HCT116 (cell line): Measurements from ENCODE around the gene NUMA1. TPM values are rescaled to one million over a fixed set of nuclear protein-coding genes. Genes with fewer than 3 reads are reported as not detected.

Source experiments
- ATAC-seq: fragments of 200-7000 bp; cut with Tn5 transposase; 2 replicates; pipeline ENCODE4 v1.9.1; 2020; ENCODE audit warnings: mild to moderate bottlenecking, moderate library complexity
- BruUV-seq: library from RNA; stranded (reverse); fragments of 400-500 nt; replicated peaks from 2 replicates; lab custom pipeline; 2021; lab: Mats Ljungman, UMichigan
- CTCF ChIA-PET: fragments of 300-600 bp; sonication (Branson Sonifier 250); formaldehyde crosslinking; loops from one replicate; lab custom pipeline; 2021; ENCODE audit warnings: antibody characterized with exemption; lab: Charles Lee
- POLR2A ChIA-PET: fragments of 300-600, 350-600 bp; sonication (Branson Sonifier 250); formaldehyde crosslinking; loops from one replicate; lab custom pipeline; 2021; ENCODE audit warnings: antibody characterized with exemption; lab: Charles Lee
- RAD21 ChIA-PET, 2 experiments: fragments of 300-600 bp; sonication (Branson Sonifier 250); formaldehyde crosslinking; loops; one replicate each; lab custom pipeline; 2023; ENCODE audit warnings: low total read pairs in 2 of 2; ENCODE audit not compliant: uncharacterized antibody in 2 of 2, unreplicated experiment in 2 of 2, low non-redundant PET in 1 of 2; lab: Charles Lee
- DNase-seq: peaks from one replicate; pipeline ENCODE4 v3.0.0-alpha.2; 2010; ENCODE audit warnings: low read depth, low spot score
- H2AFZ ChIP-seq: fragments of 200-600 bp; shearing (Covaris generic), sonication (generic); 2 replicates; pipeline ENCODE4 v1.6.1; 2017; ENCODE audit warnings: low read depth, mixed run types, mixed read lengths, antibody characterized with exemption, low read length; ENCODE audit not compliant: poor library complexity, severe bottlenecking
- H3K27ac ChIP-seq: 2 replicates; pipeline ENCODE4 v1.5.1; 2012; ENCODE audit warnings: low read depth, low read length
- H3K27me3 ChIP-seq: fragments of 200-600 bp; sonication (generic); 2 replicates; pipeline ENCODE4 v1.6.1; 2016; ENCODE audit warnings: mixed run types, low read length, mixed read lengths; ENCODE audit not compliant: insufficient read depth
- H3K36me3 ChIP-seq, 2 experiments: fragments of 200-500 bp in 1 of 2; fragments of 200-600 bp in 1 of 2; sonication (Bioruptor generic) in 1 of 2; sonication (generic) in 1 of 2; 2 replicates each; pipeline versions ENCODE4 v1.5.1 to v1.6.1; 2014 to 2016; ENCODE audit warnings: low read length in 2 of 2, inconsistent platforms in 1 of 2, mixed read lengths in 1 of 2, mixed run types in 1 of 2; ENCODE audit not compliant: insufficient read depth in 2 of 2, control insufficient read depth in 1 of 2
- H3K4me1 ChIP-seq, 2 experiments: fragments of 200-600 bp in 1 of 2; sonication (generic) in 1 of 2; 2 replicates each; pipeline versions ENCODE4 v1.5.1 to v1.6.1; 2012 to 2017; ENCODE audit warnings: low read length in 2 of 2, inconsistent platforms in 1 of 2, mild to moderate bottlenecking in 1 of 2, mixed read lengths in 1 of 2, mixed run types in 1 of 2, moderate library complexity in 1 of 2; ENCODE audit not compliant: insufficient read depth in 2 of 2, control insufficient read depth in 1 of 2
- H3K4me2 ChIP-seq: fragments of 200-600 bp; sonication (generic); 2 replicates; pipeline ENCODE4 v1.6.1; 2017; ENCODE audit warnings: mixed run types, low read length, mixed read lengths
- H3K4me3 ChIP-seq, 2 experiments: fragments of 200-600 bp in 1 of 2; sonication (generic) in 1 of 2; replicated peaks in 1 of 2; 2 replicates each; pipeline ENCODE4 v1.5.1; 2011 to 2016; ENCODE audit warnings: low read length in 2 of 2, control low read depth in 1 of 2, low read depth in 1 of 2, mild to moderate bottlenecking in 1 of 2, mixed read lengths in 1 of 2, mixed run types in 1 of 2
- H3K79me2 ChIP-seq: fragments of 200-600 bp; sonication (generic); 2 replicates; pipeline ENCODE4 v1.6.1; 2017; ENCODE audit warnings: mild to moderate bottlenecking, mixed run types, low read length, moderate library complexity, mixed read lengths; ENCODE audit not compliant: insufficient read depth
- H3K9ac ChIP-seq: fragments of 200-600 bp; sonication (generic); 2 replicates; pipeline ENCODE4 v1.6.1; 2016; ENCODE audit warnings: low read length, mixed read lengths
- H3K9me2 ChIP-seq: fragments of 200-600 bp; sonication (generic), shearing (Covaris generic); 2 replicates; pipeline ENCODE4 v1.6.1; 2017; ENCODE audit warnings: mixed run types, mild to moderate bottlenecking, moderate library complexity; ENCODE audit not compliant: insufficient read depth
- H3K9me3 ChIP-seq, 2 experiments: fragments of 200-500 bp in 1 of 2; fragments of 200-600 bp in 1 of 2; sonication (Bioruptor generic) in 1 of 2; sonication (generic) in 1 of 2; 2 replicates each; pipeline ENCODE4 v1.6.1; 2014 to 2017; ENCODE audit warnings: low read length in 2 of 2, mixed read lengths in 2 of 2, inconsistent platforms in 1 of 2, low read depth in 1 of 2, mild to moderate bottlenecking in 1 of 2, mixed run types in 1 of 2, moderate library complexity in 1 of 2; ENCODE audit not compliant: control insufficient read depth in 1 of 2, insufficient read depth in 1 of 2
- H4K20me1 ChIP-seq: fragments of 200-600 bp; sonication (generic), shearing (Covaris generic); 2 replicates; pipeline ENCODE4 v1.6.1; 2017; ENCODE audit warnings: mixed run types, mild to moderate bottlenecking, moderate library complexity; ENCODE audit not compliant: insufficient read depth
- CBX3 ChIP-seq: IDR thresholded peaks from 2 replicates; pipeline ENCODE4 v1.6.1; 2012; ENCODE audit warnings: low read depth
- EGR1 ChIP-seq: IDR thresholded peaks from 2 replicates; pipeline ENCODE4 v1.6.1; 2012; ENCODE audit warnings: low read depth
- EZH2 ChIP-seq: fragments of 200-600 bp; sonication (generic); IDR thresholded peaks from 2 replicates; pipeline ENCODE4 v1.6.1; 2017; ENCODE audit warnings: antibody characterized with exemption, mixed run types
- JUND ChIP-seq: IDR thresholded peaks from 2 replicates; pipeline ENCODE4 v1.6.1; 2012
- POLR2AphosphoS5 ChIP-seq: IDR thresholded peaks from 2 replicates; pipeline ENCODE4 v1.6.1; 2011; ENCODE audit warnings: mild to moderate bottlenecking, low read depth, low read length, moderate library complexity
- RAD21 ChIP-seq: IDR thresholded peaks from 2 replicates; pipeline ENCODE4 v1.6.1; 2012; ENCODE audit warnings: low read depth, mild to moderate bottlenecking
- ZFX ChIP-seq: fragments of 450-650 bp; IDR thresholded peaks from 2 replicates; pipeline ENCODE4 v1.6.1; 2017
- intact Hi-C: fragments of 100-400 bp; cut with micrococcal nuclease; formaldehyde crosslinking; loops from 2 replicates; pipeline ENCODE4 v1.10.0; 2022
- total RNA-seq: library from RNA; stranded (reverse); gene quantifications from one replicate; pipeline ENCODE4 v1.2.1, GENCODE V29; 2021; ENCODE audit not compliant: unreplicated experiment

The NUMA1 gene
- total RNA-seq, 1 experiment from 2014 or later: 133 TPM

DNA sequence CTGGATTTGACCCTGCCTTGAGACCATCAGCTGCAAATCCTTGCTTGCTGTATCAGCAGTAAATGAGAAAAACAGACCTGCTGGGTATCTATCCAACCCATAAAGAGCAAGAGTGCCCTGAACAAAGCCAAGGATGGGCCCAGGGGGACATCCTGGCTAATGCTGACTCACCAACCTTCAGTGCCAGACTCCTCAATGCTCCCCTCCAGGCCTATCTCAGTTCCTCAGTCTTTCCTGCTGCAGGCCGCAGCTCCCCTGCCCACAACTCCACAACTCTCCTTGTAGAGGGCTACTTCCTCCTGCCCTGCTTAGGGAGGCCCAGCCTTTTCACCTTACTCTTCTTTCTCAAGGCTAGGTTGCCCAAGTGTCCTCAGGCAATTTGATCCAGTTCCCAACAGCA is 20.1 kb upstream of the NUMA1 start:
- POLR2A ChIA-PET: interaction anchor here (1.4 kb wide), 1 partner anchor 12 kb away, joined by 3 read pairs; the partner anchor contains the start of gene ANAPC15
- Histone ChIP-seq H3K9ac (no peak overlapping the region), H3K4me1 (peaks cover 11 to 18% of the 10 kb centered on the region in 2 experiments; a peak in 3 of 4 replicates), H3K27me3 (no peaks in the 10 kb centered on the region), H3K4me2 (no peak overlapping the region), H3K9me2 (no peaks in the 10 kb centered on the region), H3K9me3 (no peaks in the 10 kb centered on the region), H3K27ac (no peak overlapping the region), H3K79me2 (peaks cover 36% of the 10 kb centered on the region), H2AFZ (no peak overlapping the region), H3K36me3 (peaks cover 13 to 18% of the 10 kb centered on the region in 2 experiments; a peak in 3 of 4 replicates), H3K4me3 (no peak overlapping the region), H4K20me1 (no peaks in the 10 kb centered on the region)
- CTCF ChIA-PET: no interaction called here
- ATAC-seq (no peak), DNase-seq (no peak)
- no peak for TF ChIP-seq JUND
- TF ChIP-seq EZH2: no peak
- no peak for TF ChIP-seq RAD21
- intact Hi-C loops: loop anchor here (5.0 kb wide), 1 partner anchor 122 kb away; the partner anchor contains the start of gene INPPL1
- RAD21 ChIA-PET: no interaction called here
- no TSS peak for BruUV-seq

DNA sequence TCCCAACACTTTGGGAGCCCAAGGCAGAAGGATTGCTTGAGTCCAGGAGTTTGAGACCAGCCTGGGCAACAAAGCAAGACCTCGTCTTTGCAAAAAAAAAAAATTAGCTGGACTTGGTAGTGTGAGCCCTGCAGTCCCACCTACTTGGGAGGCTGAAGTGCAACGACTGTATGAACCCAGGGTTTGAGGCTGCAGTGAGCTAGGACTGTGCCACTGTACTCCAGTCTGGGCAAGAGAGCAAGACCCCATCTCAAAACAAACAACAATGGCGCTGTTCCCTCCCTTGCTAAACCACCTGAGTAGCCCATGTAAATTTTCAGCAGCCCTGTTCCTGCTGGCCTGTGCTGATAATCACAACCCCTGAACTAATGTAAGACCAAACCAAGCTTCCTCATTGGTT is 19.7 kb upstream of the NUMA1 start:
- CTCF ChIA-PET: interaction anchor here (1.2 to 2.5 kb wide), 2 partner anchors 9 to 75 kb away, joined by 4 to 10 read pairs; no protein-coding TSS in a partner anchor
- Histone ChIP-seq H3K9me2 (no peaks in the 10 kb centered on the region), H3K4me2 (no peak overlapping the region), H3K9ac (no peak overlapping the region), H2AFZ (no peak overlapping the region), H3K36me3 (peaks cover 13 to 18% of the 10 kb centered on the region in 2 experiments; a peak in 3 of 4 replicates), H3K9me3 (no peaks in the 10 kb centered on the region), H3K4me1 (peaks cover 11 to 18% of the 10 kb centered on the region in 2 experiments; a peak in 3 of 4 replicates), H3K79me2 (peaks cover 36% of the 10 kb centered on the region), H3K27me3 (no peaks in the 10 kb centered on the region), H3K27ac (no peak overlapping the region), H3K4me3 (no peak overlapping the region), H4K20me1 (no peaks in the 10 kb centered on the region)
- intact Hi-C loops: loop anchor here (5.0 kb wide), 1 partner anchor 122 kb away; the partner anchor contains the start of gene INPPL1
- POLR2A ChIA-PET: interaction anchor here (1.4 kb wide), 1 partner anchor 13 kb away, joined by 3 read pairs; the partner anchor contains the start of gene ANAPC15
- DNase-seq (no peak), ATAC-seq (no peak)
- TF ChIP-seq CBX3 (no peak), POLR2AphosphoS5 (no peak), ZFX (no peak), EGR1 (no peak), EZH2 (no peak)
- RAD21 ChIA-PET: no interaction called here
- no TSS peak for BruUV-seq
